GM18861 (cell line): ENCODE results near the gene CFAP77.
"Not testable (repeated sequence)": the region's sequence is repeated elsewhere in the genome, so short reads cannot be mapped to it uniquely, and the experiment has no call there.

Source experiments
- ATAC-seq: cut with Tn5 transposase; IDR thresholded peaks from one replicate; pipeline ENCODE4 v1.9.1; 2021; ENCODE audit not compliant: unreplicated experiment

CFAP77 gene

DNA sequence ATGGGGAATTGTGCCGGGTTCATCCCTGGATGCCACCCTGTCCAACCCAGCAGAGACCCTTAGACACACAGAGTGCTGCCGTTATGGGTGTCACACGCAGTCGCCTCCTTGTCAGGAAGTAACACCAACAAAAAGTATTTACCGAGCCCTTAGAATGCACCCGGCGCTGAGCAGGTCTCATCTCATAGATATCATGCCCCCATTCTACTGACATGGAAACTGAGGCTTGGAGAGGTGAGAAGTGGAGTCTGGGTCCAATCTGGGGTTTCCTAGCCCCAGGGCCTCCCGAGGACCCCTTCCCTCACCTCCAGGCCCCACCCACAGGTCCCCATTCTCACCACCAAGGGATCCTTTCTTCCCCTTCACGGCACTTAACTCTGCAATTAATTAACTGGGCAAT is 135.6 kb downstream of the CFAP77 start:
- no peak for ATAC-seq

- no peak for ATAC-seq
Observed at GRCh38 chr9:132546148-132547051, 136.4 kb downstream of the CFAP77 start.

DNA sequence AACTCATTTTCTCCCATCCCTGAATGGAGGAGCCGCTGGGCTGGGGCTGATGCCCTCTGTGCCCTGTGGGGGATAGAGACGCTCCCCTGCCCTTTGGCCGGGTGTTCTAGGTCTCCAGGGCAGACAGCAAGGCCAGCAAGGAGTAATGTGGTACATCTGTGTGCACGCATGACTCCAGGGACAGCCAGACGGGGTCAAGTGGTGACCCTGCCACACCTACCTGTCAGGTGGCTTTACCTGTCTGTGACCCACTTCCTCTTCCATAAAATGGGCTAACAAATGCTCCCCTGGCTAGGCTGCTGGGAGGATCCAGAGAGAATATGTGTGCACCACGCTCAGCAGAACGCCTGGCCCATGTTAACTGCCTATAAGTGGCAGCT is 137.0 kb downstream of the CFAP77 start:
- ATAC-seq, result no peak

- no peak for ATAC-seq
Observed at GRCh38 chr9:132547436-132547835, 137.4 kb downstream of the CFAP77 start.

- no peak for ATAC-seq
Observed at GRCh38 chr9:132547976-132548730, 138.1 kb downstream of the CFAP77 start.

DNA sequence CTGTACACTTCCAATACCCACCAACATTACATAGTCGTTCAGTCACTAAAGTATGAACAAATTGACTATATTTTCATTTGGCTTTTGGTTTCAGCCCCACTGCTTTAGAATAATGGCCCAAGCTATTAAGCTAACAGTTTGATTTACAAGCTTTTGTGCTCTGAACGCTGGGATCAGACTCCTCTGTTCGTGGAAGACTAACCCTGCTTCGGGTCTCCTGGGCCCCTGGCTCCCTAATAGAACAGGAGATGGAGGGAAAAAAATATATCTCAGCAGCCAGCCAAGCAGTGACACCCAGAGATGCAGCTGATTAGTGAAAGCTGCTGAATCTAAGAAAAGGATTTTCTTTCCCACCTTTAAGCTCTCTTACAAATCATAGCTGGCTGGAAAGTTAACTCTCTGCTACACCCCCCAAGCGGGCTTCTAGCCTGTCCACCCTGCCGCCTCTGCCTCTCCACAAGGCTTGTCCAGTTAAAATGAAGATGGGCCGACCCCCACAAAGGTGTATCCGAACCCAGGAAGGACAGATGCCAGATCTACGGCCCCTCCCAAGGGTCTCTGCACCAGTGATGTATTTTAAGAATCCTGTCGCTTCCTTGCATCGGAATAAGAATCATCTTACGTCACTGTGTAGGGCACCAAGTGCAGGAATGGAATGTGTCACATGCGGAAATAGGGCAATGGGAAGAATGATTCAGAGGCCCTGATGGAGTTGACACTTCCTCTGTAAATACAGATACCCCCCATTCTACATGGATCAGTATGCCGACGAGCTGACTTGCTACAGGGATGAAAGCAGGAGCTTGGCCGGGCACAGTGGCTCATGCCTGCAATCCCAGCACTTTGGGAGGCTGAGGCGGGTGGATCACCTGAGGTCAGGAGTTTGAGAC is 139.0 kb downstream of the CFAP77 start:
- no peak for ATAC-seq

DNA sequence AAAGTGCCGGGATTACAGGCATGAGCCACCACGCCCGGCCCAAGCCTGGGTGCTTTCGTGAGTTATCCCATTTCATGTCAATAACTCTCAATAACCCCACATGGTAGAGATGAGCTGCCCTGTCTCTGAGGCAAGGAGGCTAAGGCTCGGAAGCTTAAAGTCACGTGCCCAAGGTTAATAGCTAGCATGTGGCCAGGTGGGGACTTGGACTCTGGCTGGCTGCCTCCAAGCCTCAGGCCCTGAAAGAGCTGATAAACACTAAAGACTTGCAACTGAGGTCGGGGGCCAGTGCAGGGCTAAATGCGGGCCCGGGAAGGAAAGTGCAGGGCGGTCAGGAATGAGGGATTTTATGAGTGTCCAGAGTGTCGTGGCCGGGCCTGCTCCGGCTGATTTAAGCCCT is 141.5 kb downstream of the CFAP77 start:
- no peak for ATAC-seq

GRCh38 chr9:132552041-132552440 is 142.0 kb downstream of the CFAP77 start:
- no peak for ATAC-seq

DNA sequence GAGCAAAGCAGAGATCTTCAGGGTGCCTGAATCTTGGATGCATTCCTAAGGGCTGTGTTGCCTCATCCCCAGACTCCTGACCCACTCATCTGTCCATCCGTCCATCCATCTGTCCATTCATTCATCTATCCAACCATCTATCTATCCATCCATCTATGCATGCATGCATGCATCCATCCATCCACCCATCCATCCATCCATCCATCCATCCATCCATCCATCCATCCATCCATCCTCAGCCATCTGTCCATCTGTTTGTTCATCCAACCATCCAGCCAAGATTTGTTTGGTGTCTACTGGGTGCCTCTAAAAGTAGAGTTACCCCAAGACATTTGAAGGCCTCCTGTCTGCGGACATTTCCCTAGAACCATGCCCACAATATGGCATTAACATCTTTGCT is 144.7 kb downstream of the CFAP77 start:
- ATAC-seq, result no peak

DNA sequence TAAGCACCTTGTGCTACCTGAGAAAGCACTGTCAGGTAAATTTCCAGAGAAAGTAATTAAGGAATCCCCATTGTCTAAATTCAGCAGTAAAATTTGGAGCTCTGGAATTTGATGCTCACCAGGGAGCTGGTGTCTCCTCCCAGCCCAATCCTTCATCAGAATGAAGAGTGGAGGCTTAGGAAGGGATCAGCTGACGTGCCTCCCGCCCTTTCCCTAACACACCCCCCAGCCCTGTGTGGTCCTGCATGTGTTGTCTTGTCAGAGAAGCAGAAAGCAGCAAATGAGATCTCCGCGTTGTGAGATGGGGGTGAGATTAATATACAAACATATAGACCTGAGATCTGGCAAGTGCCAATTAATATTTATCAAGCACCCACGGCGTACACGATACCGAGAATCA is 145.5 kb downstream of the CFAP77 start:
- no peak for ATAC-seq

DNA sequence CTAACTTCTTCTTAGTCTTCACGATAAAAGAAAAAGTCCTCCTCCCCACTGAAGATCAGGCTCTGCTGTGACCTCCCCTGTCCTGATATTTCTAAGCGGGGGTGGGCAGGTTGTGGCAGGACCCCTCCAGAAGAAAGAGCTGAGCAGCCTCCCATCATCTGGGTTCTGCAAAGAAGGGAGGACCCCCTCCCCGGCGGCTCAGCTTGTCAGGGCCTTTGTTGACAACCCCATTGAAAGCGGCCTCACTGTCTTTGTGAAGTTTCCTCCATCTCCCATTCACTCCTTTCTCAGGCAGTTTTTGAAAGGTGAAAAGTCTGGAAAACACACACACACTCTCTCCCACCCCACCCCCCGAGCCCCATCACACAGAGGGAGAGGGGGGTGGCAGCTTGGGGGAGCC is 146.2 kb downstream of the CFAP77 start:
- ATAC-seq, result no peak

GRCh38 chr9:132556714-132557113 is 146.7 kb downstream of the CFAP77 start:
- no peak for ATAC-seq

- no peak for ATAC-seq
Observed at GRCh38 chr9:132557159-132557558, 147.1 kb downstream of the CFAP77 start.

GRCh38 chr9:132559711-132560110 is 149.7 kb downstream of the CFAP77 start:
- ATAC-seq, result no peak

DNA sequence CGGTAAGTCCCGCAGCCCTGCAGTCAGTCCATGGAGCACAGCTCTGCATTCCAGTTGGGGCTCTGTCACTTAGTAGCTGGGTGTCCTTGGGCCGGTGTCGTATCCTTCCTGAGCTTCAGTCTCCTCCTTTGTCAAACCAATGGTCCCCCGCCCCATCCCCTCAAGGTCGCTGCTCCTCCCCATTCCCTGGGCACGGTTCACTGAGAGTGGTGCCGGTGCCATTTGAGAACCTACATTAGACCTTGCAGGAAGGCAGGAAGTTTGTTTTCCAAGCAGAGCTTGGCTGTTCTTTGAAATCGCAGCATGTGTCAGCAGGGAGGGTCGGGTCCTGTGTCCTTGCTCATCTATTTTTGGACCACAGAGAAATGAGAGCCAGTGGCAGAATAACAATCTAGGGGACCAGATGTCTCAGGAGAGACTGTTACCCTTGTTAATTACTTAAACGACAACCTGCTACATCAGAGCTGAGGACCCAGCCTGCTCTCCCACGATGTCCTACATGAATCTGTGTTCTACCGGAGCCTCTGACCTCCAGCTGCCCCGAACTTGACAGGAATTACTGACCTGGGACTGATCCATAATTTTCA is 150.7 kb downstream of the CFAP77 start:
- no peak for ATAC-seq

DNA sequence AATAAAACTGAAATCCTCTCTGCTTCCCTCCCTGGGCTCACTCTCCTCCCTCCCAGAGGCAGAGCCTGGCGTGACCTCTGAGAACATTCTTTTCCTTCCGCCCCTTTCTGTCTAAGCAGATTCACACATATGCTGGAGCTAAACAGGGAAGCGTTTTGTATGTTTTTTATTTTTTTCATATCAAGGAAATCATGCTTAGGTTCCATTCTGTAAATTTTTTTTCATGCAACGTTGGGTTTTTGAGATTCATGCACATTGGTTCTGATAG is 152.2 kb downstream of the CFAP77 start:
- no peak for ATAC-seq

GRCh38 chr9:132564526-132564925 is 154.5 kb downstream of the CFAP77 start:
- no peak for ATAC-seq

DNA sequence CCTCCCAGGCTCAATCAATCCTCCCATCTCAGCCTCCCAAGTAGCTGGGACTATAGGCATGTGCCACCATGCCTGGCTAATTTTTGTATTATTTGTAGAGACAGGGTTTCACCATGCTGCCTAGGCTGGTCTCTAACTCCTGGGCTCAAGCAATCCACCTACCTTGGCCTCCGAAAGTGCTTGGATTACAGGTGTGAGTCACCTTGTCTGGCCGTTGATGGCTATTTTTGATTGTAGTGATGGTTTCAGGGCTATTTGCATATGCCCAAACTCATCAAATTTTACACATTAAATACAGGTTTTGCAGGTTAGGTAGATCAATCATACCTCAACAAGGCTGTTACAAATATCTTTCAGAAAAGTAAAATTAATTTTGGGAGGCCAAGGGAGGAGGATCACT is 158.8 kb downstream of the CFAP77 start:
- not testable (repeated sequence) for ATAC-seq

DNA sequence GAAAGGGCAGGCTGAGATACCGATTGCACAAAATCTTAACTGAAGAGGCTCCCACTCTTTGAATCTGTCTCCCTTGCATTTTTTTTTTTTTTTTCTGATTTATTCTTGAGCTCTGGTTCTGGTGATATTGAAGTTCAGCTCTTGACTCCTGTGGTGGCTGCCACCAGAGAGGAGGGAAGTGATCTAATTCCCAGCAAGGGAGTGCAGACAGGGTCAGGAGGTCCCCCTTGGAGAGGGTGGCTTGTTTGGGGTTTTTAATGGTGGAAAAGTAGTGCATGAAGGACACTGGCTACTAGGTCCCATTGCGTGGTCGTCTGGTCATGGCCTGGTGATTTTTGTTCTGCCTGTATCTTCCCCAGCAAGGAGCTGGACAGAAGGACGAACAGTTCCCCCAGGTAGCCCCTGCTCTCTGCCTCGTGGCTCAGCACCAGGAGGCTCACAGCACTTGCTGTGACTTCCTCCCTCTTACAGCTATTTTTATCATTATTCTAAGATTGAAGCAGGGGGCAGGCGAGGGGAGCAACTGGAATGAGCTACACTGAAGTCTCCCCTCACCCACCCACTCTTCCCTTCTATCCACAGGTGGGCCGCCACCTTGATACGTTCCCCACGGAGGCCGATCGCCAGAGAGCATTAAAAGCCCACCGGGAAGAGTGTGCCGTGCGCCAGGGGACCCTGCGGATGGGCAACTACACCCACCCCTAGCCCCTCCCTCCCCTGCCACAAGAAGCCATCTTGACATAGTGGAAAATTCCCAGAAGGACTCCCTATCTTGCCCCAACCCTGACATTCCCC is 162.0 kb downstream of the CFAP77 start:
- no peak for ATAC-seq

- no peak for ATAC-seq
Observed at GRCh38 chr9:132572921-132573320, 162.9 kb downstream of the CFAP77 start.
